Endothelial cell (in vitro differentiated cells): Measurements from ENCODE around the gene FERMT3. TPM values are rescaled to one million over a fixed set of nuclear protein-coding genes. Genes with fewer than 3 reads are reported as not detected.
A peak's percentile ranks its signal among the peaks of the same experiment; 100 is the strongest.

ENCODE experiments used
- DNase-seq: peaks from one replicate; pipeline ENCODE4 v3.0.0; 2021; ENCODE audit warnings: low spot score
- H3K27ac Mint-ChIP-seq: one replicate; pipeline ENCODE4 v1.8.0; 2021; ENCODE audit warnings: mixed read lengths, inconsistent platforms; ENCODE audit not compliant: unreplicated experiment
- H3K27me3 Mint-ChIP-seq: one replicate; pipeline ENCODE4 v1.8.0; 2021; ENCODE audit warnings: mild to moderate bottlenecking, moderate library complexity, mixed read lengths, inconsistent platforms; ENCODE audit not compliant: unreplicated experiment
- H3K36me3 Mint-ChIP-seq: one replicate; pipeline ENCODE4 v1.8.0; 2021; ENCODE audit warnings: mild to moderate bottlenecking, low read depth, mixed read lengths, inconsistent platforms; ENCODE audit not compliant: unreplicated experiment
- H3K4me1 Mint-ChIP-seq: one replicate; pipeline ENCODE4 v1.8.0; 2021; ENCODE audit warnings: mild to moderate bottlenecking, mixed read lengths, inconsistent platforms; ENCODE audit not compliant: unreplicated experiment
- H3K4me3 Mint-ChIP-seq: one replicate; pipeline ENCODE4 v1.8.0; 2021; ENCODE audit warnings: mild to moderate bottlenecking, mixed read lengths, inconsistent platforms; ENCODE audit not compliant: unreplicated experiment
- H3K9me3 Mint-ChIP-seq: one replicate; pipeline ENCODE4 v1.8.0; 2021; ENCODE audit warnings: mixed read lengths, inconsistent platforms; ENCODE audit not compliant: unreplicated experiment
- CTCF ChIP-seq: fragments of 200-600 bp; sonication (generic); IDR thresholded peaks from one replicate; pipeline ENCODE4 v1.5.0; 2021; ENCODE audit warnings: antibody characterized with exemption; ENCODE audit not compliant: unreplicated experiment
- total RNA-seq: library from RNA; stranded (reverse); fragmentation: NEBNext Ultra II Directional; extraction: Animal tissue kit (Norgen Biotek cat#: 25700); gene quantifications from one replicate; pipeline ENCODE4 v1.2.1, GENCODE V29; 2021; ENCODE audit not compliant: unreplicated experiment

The FERMT3 gene
- total RNA-seq, 1 donor from 2014 or later: 6.2 TPM

DNA sequence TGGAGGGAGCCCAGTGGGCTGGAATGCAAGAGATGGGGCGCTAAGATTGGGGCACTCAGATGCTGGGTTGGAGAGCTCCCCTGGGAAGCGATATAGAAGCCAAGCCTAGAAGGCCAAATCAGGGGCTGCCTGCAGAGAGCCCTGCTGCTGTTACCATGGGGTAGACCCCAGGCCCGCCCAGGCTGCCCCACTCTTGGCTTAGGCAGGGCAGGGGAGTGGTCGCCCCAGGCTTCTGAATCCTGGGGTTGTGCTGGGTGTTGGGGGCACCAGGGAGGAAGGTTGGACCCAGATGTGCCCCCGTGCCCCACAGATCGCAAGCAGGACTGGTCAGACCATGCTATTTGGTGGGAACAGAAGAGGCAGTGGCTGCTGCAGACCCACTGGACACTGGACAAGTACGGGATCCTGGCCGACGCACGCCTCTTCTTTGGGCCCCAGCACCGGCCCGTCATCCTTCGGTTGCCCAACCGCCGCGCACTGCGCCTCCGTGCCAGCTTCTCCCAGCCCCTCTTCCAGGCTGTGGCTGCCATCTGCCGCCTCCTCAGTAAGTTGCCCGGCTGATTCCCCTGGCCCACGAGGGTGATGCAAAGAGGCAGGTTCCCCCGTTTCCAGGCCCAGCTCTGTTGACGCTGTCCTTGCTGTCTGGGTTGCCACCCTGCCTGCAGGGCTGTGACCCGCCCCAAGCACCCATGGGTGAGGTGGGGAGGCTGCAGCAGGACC lies 3.9 kb downstream of the FERMT3 start:
- H3K4me1 Mint-ChIP-seq: peaks cover 18% of the 10 kb centered on the region
- H3K27ac Mint-ChIP-seq: no peak overlapping the region
- H3K27me3 Mint-ChIP-seq: peaks cover 7% of the 10 kb centered on the region
- no peak for TF ChIP-seq CTCF
- no peaks in the 10 kb centered on the region for H3K9me3 Mint-ChIP-seq
- peaks cover 8% of the 10 kb centered on the region for H3K36me3 Mint-ChIP-seq
- DNase-seq: no peak
- no peak overlapping the region for H3K4me3 Mint-ChIP-seq

- Mint-ChIP-seq H3K27ac (no peak overlapping the region), H3K4me1 (peaks cover 10% of the 10 kb centered on the region), H3K27me3 (peaks cover 5% of the 10 kb centered on the region), H3K4me3 (peak overlapping the region; percentile 65), H3K9me3 (no peaks in the 10 kb centered on the region), H3K36me3 (peaks cover 8% of the 10 kb centered on the region)
- DNase-seq: no peak
- no peak for TF ChIP-seq CTCF
Observed at GRCh38 chr11:64211181-64211872, 4.8 kb downstream of the FERMT3 start.

DNA sequence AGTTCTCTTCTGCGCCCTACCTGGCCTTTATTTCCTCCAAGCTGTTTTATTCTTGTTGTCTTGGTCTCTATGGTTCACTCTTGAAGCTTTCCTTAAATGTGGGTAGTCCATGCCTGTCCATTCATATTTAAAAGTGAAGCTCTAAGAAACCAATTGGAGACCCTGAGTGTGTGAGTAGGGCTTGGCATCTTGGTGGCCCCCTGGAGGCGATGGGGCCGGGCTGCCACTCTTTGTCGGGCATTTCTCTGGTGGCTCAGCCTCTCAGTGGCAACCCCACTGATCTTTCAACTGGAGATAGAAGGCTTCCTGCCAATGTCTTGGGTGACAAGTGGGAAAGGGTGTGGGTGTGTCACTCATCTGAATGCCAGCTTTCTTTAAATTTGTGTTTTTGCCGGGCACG lies 10.4 kb downstream of the FERMT3 start:
- H3K27me3 Mint-ChIP-seq: peaks cover 13% of the 10 kb centered on the region
- TF ChIP-seq CTCF: no peak
- DNase-seq: no peak
- H3K9me3 Mint-ChIP-seq: no peaks in the 10 kb centered on the region
- no peak overlapping the region for H3K4me3 Mint-ChIP-seq
- peaks cover 5% of the 10 kb centered on the region for H3K4me1 Mint-ChIP-seq
- peaks cover 13% of the 10 kb centered on the region for H3K36me3 Mint-ChIP-seq
- H3K27ac Mint-ChIP-seq: no peak overlapping the region

DNA sequence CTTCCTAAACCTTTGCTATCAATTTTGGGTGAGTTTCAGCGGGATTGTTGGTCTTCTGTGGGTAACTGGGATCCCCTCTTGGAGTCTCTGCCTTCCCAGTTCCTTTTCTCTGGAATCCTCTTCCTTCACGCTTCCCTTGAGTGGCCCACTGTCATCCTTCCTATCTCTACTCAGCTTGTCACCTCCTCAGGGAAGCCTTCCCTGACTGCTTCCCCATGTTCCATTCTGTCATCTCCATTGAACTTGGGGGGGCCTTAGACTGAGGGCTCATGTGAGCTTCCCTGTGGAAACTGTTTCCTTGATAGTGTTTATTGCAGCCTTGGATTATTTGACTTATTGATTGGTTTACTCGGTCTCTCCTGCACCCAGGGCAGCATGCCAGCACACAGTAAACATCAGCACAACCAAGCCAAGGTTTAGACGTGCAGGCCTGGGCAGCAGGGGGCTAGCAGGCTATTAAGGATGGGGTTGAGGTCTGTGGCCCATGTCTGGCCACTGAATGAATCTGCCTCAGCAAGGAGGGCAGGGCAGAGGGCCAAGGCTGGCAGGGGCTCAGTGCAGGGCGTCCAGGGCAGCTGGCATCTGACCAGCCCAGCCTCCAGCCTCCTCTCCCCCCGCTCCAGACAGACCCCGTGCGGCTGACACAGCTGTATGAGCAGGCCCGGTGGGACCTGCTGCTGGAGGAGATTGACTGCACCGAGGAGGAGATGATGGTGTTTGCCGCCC lies 12.3 kb downstream of the FERMT3 start:
- H3K27ac Mint-ChIP-seq: no peak overlapping the region
- H3K9me3 Mint-ChIP-seq: no peaks in the 10 kb centered on the region
- peaks cover 7% of the 10 kb centered on the region for H3K27me3 Mint-ChIP-seq
- no peak for DNase-seq
- TF ChIP-seq CTCF: no peak
- peaks cover 5% of the 10 kb centered on the region for H3K36me3 Mint-ChIP-seq
- peak overlapping the region; percentile 31 for H3K4me3 Mint-ChIP-seq
- H3K4me1 Mint-ChIP-seq: peaks cover 5% of the 10 kb centered on the region
